Ishikawa (cell line): ENCODE measurements around the gene CEBPG.

ENCODE experiments used
- CREB1 ChIP-seq: IDR thresholded peaks from 2 replicates; pipeline ENCODE4 v1.6.1; 2012; ENCODE audit warnings: low read depth
- EGR1 ChIP-seq: IDR thresholded peaks from 2 replicates; pipeline ENCODE4 v1.6.1; 2012
- EP300 ChIP-seq: IDR thresholded peaks from 2 replicates; pipeline ENCODE4 v1.6.1; 2012; ENCODE audit warnings: borderline replicate concordance
- FOXM1 ChIP-seq: IDR thresholded peaks from 2 replicates; pipeline ENCODE4 v1.6.1; 2012; ENCODE audit warnings: low read depth, borderline replicate concordance
- REST ChIP-seq: IDR thresholded peaks from 2 replicates; pipeline ENCODE4 v1.6.1; 2012; ENCODE audit warnings: low read depth, mild to moderate bottlenecking
- TAF1 ChIP-seq: IDR thresholded peaks from 2 replicates; pipeline ENCODE4 v1.6.1; 2012; ENCODE audit warnings: low read depth, mild to moderate bottlenecking
- TCF12 ChIP-seq: IDR thresholded peaks from 2 replicates; pipeline ENCODE4 v1.6.1; 2012; ENCODE audit warnings: low read depth
- YY1 ChIP-seq: IDR thresholded peaks from 2 replicates; pipeline ENCODE4 v1.6.1; 2012; ENCODE audit warnings: low read depth
- TF ChIP-seq, protein P1 (sequence below): IDR thresholded peaks from 2 replicates; pipeline ENCODE4 v1.6.1; 2012

DNA sequence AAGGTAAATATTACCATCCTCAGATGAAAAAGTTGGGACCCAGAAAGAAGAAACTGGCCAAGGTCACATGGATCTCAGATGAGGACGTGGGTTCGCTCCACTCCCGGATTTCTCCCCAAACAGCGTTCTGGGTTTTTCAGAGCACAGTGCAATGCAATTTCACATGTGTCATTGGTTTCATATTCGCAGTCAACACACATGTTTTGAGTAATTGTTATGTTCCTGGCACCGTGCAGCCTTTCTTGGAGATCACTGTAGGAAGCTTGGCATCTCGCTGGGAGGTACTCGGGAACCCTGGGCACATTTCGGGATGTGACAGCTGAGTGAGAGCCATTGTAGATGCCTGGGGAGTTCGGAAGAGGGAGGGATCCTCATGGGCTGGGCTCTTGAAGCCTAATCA lies 26.2 kb upstream of the CEBPG start:
- no peak for TF ChIP-seq TAF1
- TF ChIP-seq YY1: no peak
- no peak for TF ChIP-seq CREB1
- TF ChIP-seq TCF12: no peak
- no peak for TF ChIP-seq FOXM1
- no peak for TF ChIP-seq REST
- TF ChIP-seq EP300: no peak
- TF ChIP-seq, protein P1, sequence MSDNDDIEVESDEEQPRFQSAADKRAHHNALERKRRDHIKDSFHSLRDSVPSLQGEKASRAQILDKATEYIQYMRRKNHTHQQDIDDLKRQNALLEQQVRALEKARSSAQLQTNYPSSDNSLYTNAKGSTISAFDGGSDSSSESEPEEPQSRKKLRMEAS: no peak
- no peak for TF ChIP-seq EGR1
